ENCODE data around the gene MISP. TPM values are rescaled to one million over a fixed set of nuclear protein-coding genes. Genes with fewer than 3 reads are reported as not detected.

The MISP gene
- total and polyA plus RNA-seq, 2 experiments from 2014 or later = 0.27 to 0.28 TPM

DNA sequence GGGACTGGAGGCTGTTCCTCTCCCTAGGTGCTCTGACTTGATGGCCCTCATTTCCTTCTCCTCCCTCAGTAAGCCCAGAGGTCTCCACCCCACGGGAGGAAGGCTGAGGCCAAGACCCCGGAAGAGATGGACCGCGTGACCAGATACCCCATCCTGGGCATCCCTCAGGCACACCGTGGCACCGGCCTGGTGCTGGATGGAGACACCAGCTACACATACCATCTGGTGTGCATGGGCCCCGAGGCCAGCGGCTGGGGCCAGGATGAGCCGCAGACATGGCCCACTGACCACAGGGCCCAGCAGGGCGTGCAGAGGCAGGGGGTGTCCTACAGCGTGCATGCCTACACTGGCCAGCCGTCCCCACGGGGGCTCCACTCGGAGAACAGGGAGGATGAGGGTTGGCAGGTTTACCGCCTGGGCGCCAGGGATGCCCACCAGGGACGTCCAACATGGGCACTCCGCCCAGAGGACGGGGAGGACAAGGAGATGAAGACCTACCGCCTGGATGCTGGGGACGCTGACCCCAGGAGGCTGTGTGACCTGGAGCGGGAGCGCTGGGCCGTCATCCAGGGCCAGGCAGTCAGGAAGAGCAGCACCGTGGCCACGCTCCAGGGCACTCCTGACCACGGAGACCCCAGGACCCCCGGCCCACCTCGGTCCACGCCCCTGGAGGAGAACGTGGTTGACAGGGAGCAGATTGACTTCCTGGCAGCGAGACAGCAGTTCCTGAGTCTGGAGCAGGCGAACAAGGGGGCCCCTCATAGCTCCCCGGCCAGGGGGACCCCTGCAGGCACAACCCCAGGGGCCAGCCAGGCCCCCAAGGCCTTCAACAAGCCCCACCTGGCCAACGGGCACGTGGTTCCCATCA lies 6.1 kb downstream of the MISP start (continued):
- TF ChIP-seq, protein P1, sequence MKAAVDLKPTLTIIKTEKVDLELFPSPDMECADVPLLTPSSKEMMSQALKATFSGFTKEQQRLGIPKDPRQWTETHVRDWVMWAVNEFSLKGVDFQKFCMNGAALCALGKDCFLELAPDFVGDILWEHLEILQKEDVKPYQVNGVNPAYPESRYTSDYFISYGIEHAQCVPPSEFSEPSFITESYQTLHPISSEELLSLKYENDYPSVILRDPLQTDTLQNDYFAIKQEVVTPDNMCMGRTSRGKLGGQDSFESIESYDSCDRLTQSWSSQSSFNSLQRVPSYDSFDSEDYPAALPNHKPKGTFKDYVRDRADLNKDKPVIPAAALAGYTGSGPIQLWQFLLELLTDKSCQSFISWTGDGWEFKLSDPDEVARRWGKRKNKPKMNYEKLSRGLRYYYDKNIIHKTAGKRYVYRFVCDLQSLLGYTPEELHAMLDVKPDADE (IDR thresholded peaks at IDR 0.05) = no peak
- TF ChIP-seq NANOG (IDR thresholded peaks at IDR 0.05; ENCODE audit: borderline replicate concordance) = no peak
- TF ChIP-seq CREB1 (CRISPR knock-in tag; IDR thresholded peaks at IDR 0.05; ENCODE audit: low read depth) = no peak
- no peak for TF ChIP-seq EZH2phosphoT487 (IDR thresholded peaks at IDR 0.05; ENCODE audit: unreplicated experiment)
- TF ChIP-seq, protein P2, sequence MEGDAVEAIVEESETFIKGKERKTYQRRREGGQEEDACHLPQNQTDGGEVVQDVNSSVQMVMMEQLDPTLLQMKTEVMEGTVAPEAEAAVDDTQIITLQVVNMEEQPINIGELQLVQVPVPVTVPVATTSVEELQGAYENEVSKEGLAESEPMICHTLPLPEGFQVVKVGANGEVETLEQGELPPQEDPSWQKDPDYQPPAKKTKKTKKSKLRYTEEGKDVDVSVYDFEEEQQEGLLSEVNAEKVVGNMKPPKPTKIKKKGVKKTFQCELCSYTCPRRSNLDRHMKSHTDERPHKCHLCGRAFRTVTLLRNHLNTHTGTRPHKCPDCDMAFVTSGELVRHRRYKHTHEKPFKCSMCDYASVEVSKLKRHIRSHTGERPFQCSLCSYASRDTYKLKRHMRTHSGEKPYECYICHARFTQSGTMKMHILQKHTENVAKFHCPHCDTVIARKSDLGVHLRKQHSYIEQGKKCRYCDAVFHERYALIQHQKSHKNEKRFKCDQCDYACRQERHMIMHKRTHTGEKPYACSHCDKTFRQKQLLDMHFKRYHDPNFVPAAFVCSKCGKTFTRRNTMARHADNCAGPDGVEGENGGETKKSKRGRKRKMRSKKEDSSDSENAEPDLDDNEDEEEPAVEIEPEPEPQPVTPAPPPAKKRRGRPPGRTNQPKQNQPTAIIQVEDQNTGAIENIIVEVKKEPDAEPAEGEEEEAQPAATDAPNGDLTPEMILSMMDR (conservative IDR thresholded peaks at IDR 0.05; ENCODE audit: low read depth in 2 of 2) = no peak
- TF ChIP-seq, protein P3, sequence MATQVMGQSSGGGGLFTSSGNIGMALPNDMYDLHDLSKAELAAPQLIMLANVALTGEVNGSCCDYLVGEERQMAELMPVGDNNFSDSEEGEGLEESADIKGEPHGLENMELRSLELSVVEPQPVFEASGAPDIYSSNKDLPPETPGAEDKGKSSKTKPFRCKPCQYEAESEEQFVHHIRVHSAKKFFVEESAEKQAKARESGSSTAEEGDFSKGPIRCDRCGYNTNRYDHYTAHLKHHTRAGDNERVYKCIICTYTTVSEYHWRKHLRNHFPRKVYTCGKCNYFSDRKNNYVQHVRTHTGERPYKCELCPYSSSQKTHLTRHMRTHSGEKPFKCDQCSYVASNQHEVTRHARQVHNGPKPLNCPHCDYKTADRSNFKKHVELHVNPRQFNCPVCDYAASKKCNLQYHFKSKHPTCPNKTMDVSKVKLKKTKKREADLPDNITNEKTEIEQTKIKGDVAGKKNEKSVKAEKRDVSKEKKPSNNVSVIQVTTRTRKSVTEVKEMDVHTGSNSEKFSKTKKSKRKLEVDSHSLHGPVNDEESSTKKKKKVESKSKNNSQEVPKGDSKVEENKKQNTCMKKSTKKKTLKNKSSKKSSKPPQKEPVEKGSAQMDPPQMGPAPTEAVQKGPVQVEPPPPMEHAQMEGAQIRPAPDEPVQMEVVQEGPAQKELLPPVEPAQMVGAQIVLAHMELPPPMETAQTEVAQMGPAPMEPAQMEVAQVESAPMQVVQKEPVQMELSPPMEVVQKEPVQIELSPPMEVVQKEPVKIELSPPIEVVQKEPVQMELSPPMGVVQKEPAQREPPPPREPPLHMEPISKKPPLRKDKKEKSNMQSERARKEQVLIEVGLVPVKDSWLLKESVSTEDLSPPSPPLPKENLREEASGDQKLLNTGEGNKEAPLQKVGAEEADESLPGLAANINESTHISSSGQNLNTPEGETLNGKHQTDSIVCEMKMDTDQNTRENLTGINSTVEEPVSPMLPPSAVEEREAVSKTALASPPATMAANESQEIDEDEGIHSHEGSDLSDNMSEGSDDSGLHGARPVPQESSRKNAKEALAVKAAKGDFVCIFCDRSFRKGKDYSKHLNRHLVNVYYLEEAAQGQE (IDR thresholded peaks at IDR 0.05; ENCODE audit: unreplicated experiment) = no peak
- no peak for TF ChIP-seq EZH2 (IDR thresholded peaks at IDR 0.05; ENCODE audit: low read depth, unreplicated experiment)

DNA sequence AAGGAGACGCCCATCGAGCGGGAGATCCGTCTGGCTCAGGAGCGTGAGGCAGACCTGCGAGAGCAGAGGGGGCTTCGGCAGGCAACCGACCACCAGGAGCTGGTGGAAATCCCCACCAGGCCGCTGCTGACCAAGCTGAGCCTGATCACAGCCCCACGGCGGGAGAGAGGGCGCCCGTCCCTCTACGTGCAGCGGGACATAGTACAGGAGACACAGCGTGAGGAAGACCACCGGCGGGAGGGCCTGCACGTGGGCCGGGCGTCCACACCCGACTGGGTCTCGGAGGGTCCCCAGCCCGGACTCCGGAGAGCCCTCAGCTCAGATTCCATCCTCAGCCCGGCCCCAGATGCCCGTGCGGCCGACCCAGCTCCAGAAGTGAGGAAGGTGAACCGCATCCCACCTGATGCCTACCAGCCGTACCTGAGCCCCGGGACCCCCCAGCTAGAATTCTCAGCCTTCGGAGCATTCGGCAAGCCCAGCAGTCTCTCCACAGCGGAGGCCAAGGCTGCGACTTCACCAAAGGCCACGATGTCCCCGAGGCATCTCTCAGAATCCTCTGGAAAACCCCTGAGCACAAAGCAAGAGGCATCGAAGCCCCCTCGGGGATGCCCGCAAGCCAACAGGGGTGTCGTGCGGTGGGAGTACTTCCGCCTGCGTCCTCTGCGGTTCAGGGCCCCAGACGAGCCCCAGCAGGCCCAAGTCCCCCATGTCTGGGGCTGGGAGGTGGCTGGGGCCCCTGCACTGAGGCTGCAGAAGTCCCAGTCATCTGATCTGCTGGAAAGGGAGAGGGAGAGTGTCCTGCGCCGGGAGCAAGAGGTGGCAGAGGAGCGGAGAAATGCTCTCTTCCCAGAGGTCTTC lies 7.1 kb downstream of the MISP start:
- Mint-ChIP-seq H3K9me3 (peaks cover 32% of the 10 kb centered on the region), H3K36me3 (ENCODE audit: low read depth) (peaks cover 4% of the 10 kb centered on the region; the same call in 2 of the 3 replicates), H3K4me1 (no peaks in the 10 kb centered on the region; the same call in 2 of the 3 replicates), H3K27me3 (ENCODE audit: insufficient read depth, low read depth, poor library complexity) (peaks cover 5% of the 10 kb centered on the region), H3K4me3 (no peak overlapping the region), H3K27ac (no peak overlapping the region)
- H3K27me3 ChIP-seq (ENCODE audit: insufficient read depth) = no peaks in the 10 kb centered on the region
- H3K4me1 ChIP-seq (ENCODE audit: insufficient read depth) = no peaks in the 10 kb centered on the region
- no peak for ATAC-seq
- H3K36me3 ChIP-seq (ENCODE audit: insufficient read depth) = no peaks in the 10 kb centered on the region
- no peak overlapping the region for H3K4me2 ChIP-seq
- H3K4me3 ChIP-seq = no peak overlapping the region
- H4K20me1 ChIP-seq (replicated peaks; ENCODE audit: insufficient read depth) = no peaks in the 10 kb centered on the region
- H3K9me2 ChIP-seq (ENCODE audit: insufficient read depth) = no peaks in the 10 kb centered on the region
- DNase-seq (ENCODE audit: low spot score) = no peak
- no peaks in the 10 kb centered on the region for H3K79me2 ChIP-seq (replicated peaks; ENCODE audit: insufficient read depth)
- no peak overlapping the region for H3K27ac ChIP-seq (ENCODE audit: low read depth)
- H2AFZ ChIP-seq = no peak overlapping the region
- 0 out of 2 replicates have a peak, but pooled peaks cover 5% of the 10 kb centered on the region for H3F3A ChIP-seq (replicated peaks; ENCODE audit: low read depth)
- TF ChIP-seq EZH2phosphoT487 (IDR thresholded peaks at IDR 0.05; ENCODE audit: unreplicated experiment) (no peak), NANOG (IDR thresholded peaks at IDR 0.05; ENCODE audit: borderline replicate concordance) (no peak), ZNF114 (CRISPR knock-in tag; IDR thresholded peaks at IDR 0.05) (no peak), STAT1 (IDR thresholded peaks at IDR 0.05; ENCODE audit: unreplicated experiment) (no peak), EZH2 (IDR thresholded peaks at IDR 0.05; ENCODE audit: low read depth, unreplicated experiment) (no peak)
- TF ChIP-seq, protein P2 (conservative IDR thresholded peaks at IDR 0.05; ENCODE audit: low read depth in 2 of 2) = no peak
- TF ChIP-seq, protein P1 (IDR thresholded peaks at IDR 0.05) = no peak
- TF ChIP-seq, protein P3 (IDR thresholded peaks at IDR 0.05; ENCODE audit: unreplicated experiment) = no peak
